ENCODE measurements around the gene HDAC2. TPM values are rescaled to one million over a fixed set of nuclear protein-coding genes. Genes with fewer than 3 reads are reported as not detected.

HDAC2 gene
- polyA plus RNA-seq, 3 donors = 29.6 to 67.7 (median 54.6) TPM

GRCh38 chr6:113901482-113901881, 69.5 kb downstream of the HDAC2 start:
- H3K79me2 ChIP-seq (ENCODE audit: insufficient read depth, low read length) = no peaks in the 10 kb centered on the region
- no peaks in the 10 kb centered on the region for H3K27me3 ChIP-seq (ENCODE audit: control insufficient read depth in 2 of 2, insufficient read depth in 2 of 2, low read length in 2 of 2)
- no peaks in the 10 kb centered on the region for H3K9me3 ChIP-seq (replicated peaks in 1 of 2; ENCODE audit: control insufficient read depth in 1 of 2, insufficient read depth in 1 of 2, low read length in 2 of 2)
- no CpG with 5 or more reads among the region's 2 CpGs for WGBS (ENCODE audit: insufficient coverage)
- H3K27me3 Mint-ChIP-seq (ENCODE audit: low read depth in 3 of 3) = peaks cover 0 to 1% (median 0%) of the 10 kb centered on the region in 3 donors
- H3K27ac Mint-ChIP-seq = no peak overlapping the region
- no peak overlapping the region for H2AFZ ChIP-seq (ENCODE audit: insufficient read depth, low read depth, low read length, poor library complexity, severe bottlenecking)
- no peak overlapping the region for H3K9ac ChIP-seq (ENCODE audit: insufficient read depth, low read length, poor library complexity, severe bottlenecking)
- no peak overlapping the region for H3K27ac ChIP-seq (ENCODE audit: low read depth in 1 of 2, low read length in 2 of 2)
- H3K4me3 ChIP-seq (replicated peaks in 1 of 3; ENCODE audit: low read depth in 2 of 3, low read length in 3 of 3) = no peak overlapping the region
- H3K4me1 Mint-ChIP-seq = no peaks in the 10 kb centered on the region
- no peaks in the 10 kb centered on the region for H3K36me3 ChIP-seq (replicated peaks in 1 of 2; ENCODE audit: control insufficient read depth in 1 of 2, insufficient read depth in 2 of 2, low read length in 2 of 2)
- H3K4me1 ChIP-seq (ENCODE audit: control insufficient read depth in 1 of 2, insufficient read depth in 2 of 2, low read length in 2 of 2) = no peaks in the 10 kb centered on the region
- intact Hi-C loops (cut with micrococcal nuclease) = loop anchor here in 1 of 2 donors (10.0 kb wide), 2 partner anchors 1117 to 1717 kb away; no protein-coding TSS in a partner anchor
- H4K20me1 ChIP-seq (ENCODE audit: insufficient read depth, low read length) = no peaks in the 10 kb centered on the region
- H3K4me2 ChIP-seq (replicated peaks; ENCODE audit: extremely low read depth, low read length, poor library complexity, severe bottlenecking) = no peak overlapping the region
- no peak for DNase-seq
- peaks cover 0 to 5% (median 0%) of the 10 kb centered on the region in 7 donors for H3K9me3 Mint-ChIP-seq
- no peak overlapping the region for H3K4me3 Mint-ChIP-seq
- no peaks in the 10 kb centered on the region for H3K36me3 Mint-ChIP-seq
- no peak for TF ChIP-seq CTCF (IDR thresholded peaks at IDR 0.05)

GRCh38 chr6:113894712-113895674, 76.0 kb downstream of the HDAC2 start:
- H3K4me3 Mint-ChIP-seq = no peak overlapping the region
- Histone ChIP-seq H3K36me3 (replicated peaks in 1 of 2; ENCODE audit: control insufficient read depth in 1 of 2, insufficient read depth in 2 of 2, low read length in 2 of 2) (no peaks in the 10 kb centered on the region), H3K4me2 (replicated peaks; ENCODE audit: extremely low read depth, low read length, poor library complexity, severe bottlenecking) (no peak overlapping the region), H3K9ac (ENCODE audit: insufficient read depth, low read length, poor library complexity, severe bottlenecking) (no peak overlapping the region), H2AFZ (ENCODE audit: insufficient read depth, low read depth, low read length, poor library complexity, severe bottlenecking) (no peak overlapping the region), H3K9me3 (replicated peaks in 1 of 2; ENCODE audit: control insufficient read depth in 1 of 2, insufficient read depth in 1 of 2, low read length in 2 of 2) (peaks cover 0 to 8% of the 10 kb centered on the region in 2 donors), H3K27ac (ENCODE audit: low read depth in 1 of 2, low read length in 2 of 2) (no peak overlapping the region), H3K27me3 (ENCODE audit: control insufficient read depth in 2 of 2, insufficient read depth in 2 of 2, low read length in 2 of 2) (no peaks in the 10 kb centered on the region), H3K4me1 (ENCODE audit: control insufficient read depth in 1 of 2, insufficient read depth in 2 of 2, low read length in 2 of 2) (no peaks in the 10 kb centered on the region), H3K79me2 (ENCODE audit: insufficient read depth, low read length) (no peaks in the 10 kb centered on the region), H3K4me3 (replicated peaks in 1 of 3; ENCODE audit: low read depth in 2 of 3, low read length in 3 of 3) (no peak overlapping the region), H4K20me1 (ENCODE audit: insufficient read depth, low read length) (no peaks in the 10 kb centered on the region)
- no peak for DNase-seq
- peaks cover 4 to 18% (median 6%) of the 10 kb centered on the region in 7 donors for H3K9me3 Mint-ChIP-seq
- no peak for TF ChIP-seq CTCF (IDR thresholded peaks at IDR 0.05)
- H3K36me3 Mint-ChIP-seq = no peaks in the 10 kb centered on the region
- 91% methylated on average over 3 of the region's 6 CpGs for WGBS (ENCODE audit: insufficient coverage)
- intact Hi-C loops (cut with micrococcal nuclease) = no loop called here
- no peaks in the 10 kb centered on the region for H3K27me3 Mint-ChIP-seq (ENCODE audit: low read depth in 3 of 3)
- H3K27ac Mint-ChIP-seq = no peak overlapping the region
- H3K4me1 Mint-ChIP-seq = no peaks in the 10 kb centered on the region
